NCI-H1092 (cell line): ENCODE data around the gene LAMC3.
"Not testable (repeated sequence)": the region's sequence is repeated elsewhere in the genome, so short reads cannot be mapped to it uniquely, and the experiment has no call there.

Experiments
- DNase-seq: peaks from one replicate; lab custom pipeline; 2025; lab: John Stamatoyannopoulos, UW

The LAMC3 gene

GRCh38 chr9:131099102-131099606 lies 90.2 kb downstream of the LAMC3 start:
- no peak for DNase-seq

GRCh38 chr9:131099845-131100244 lies 90.9 kb downstream of the LAMC3 start:
- DNase-seq: not testable (repeated sequence)

GRCh38 chr9:131100445-131100844 lies 91.5 kb downstream of the LAMC3 start:
- DNase-seq: no peak

GRCh38 chr9:131101207-131101964 lies 92.4 kb downstream of the LAMC3 start:
- DNase-seq: no peak

GRCh38 chr9:131103024-131103423 lies 94.0 kb downstream of the LAMC3 start:
- no peak for DNase-seq

GRCh38 chr9:131103535-131103934 lies 94.6 kb downstream of the LAMC3 start:
- no peak for DNase-seq

- no peak for DNase-seq
Observed at GRCh38 chr9:131104016-131104740, 95.2 kb downstream of the LAMC3 start.

GRCh38 chr9:131105952-131106351 lies 97.0 kb downstream of the LAMC3 start:
- DNase-seq: no peak

- no peak for DNase-seq
Observed at GRCh38 chr9:131107760-131108159, 98.8 kb downstream of the LAMC3 start.

- DNase-seq: no peak
Observed at GRCh38 chr9:131111186-131111853, 102.3 kb downstream of the LAMC3 start.

GRCh38 chr9:131111854-131112311 lies 102.9 kb downstream of the LAMC3 start:
- DNase-seq: no peak

- DNase-seq: no peak
Observed at GRCh38 chr9:131112374-131113154, 103.6 kb downstream of the LAMC3 start.

GRCh38 chr9:131113655-131114054 lies 104.7 kb downstream of the LAMC3 start:
- DNase-seq: no peak

- DNase-seq: no peak
Observed at GRCh38 chr9:131114084-131114535, 105.1 kb downstream of the LAMC3 start.

GRCh38 chr9:131115360-131115742 lies 106.4 kb downstream of the LAMC3 start:
- not testable (repeated sequence) for DNase-seq

- peak; percentile 12 for DNase-seq
Observed at GRCh38 chr9:131116281-131117120, 107.5 kb downstream of the LAMC3 start.

- no peak for DNase-seq
Observed at GRCh38 chr9:131117121-131117761, 108.3 kb downstream of the LAMC3 start.

GRCh38 chr9:131117762-131118145 lies 108.8 kb downstream of the LAMC3 start:
- no peak for DNase-seq

GRCh38 chr9:131119600-131119999 lies 110.6 kb downstream of the LAMC3 start:
- no peak for DNase-seq

- no peak for DNase-seq
Observed at GRCh38 chr9:131120620-131121228, 111.8 kb downstream of the LAMC3 start.
